GM23338 (cell line): ENCODE measurements around the gene RHBDF2. TPM values are rescaled to one million over a fixed set of nuclear protein-coding genes. Genes with fewer than 3 reads are reported as not detected.

Experiments
- CREB1 ChIP-seq: fragments of 250-450 bp; sonication (Bioruptor Pico); IDR thresholded peaks from 2 replicates; pipeline ENCODE4 v1.5.0; 2020; ENCODE audit warnings: low read depth, mild to moderate bottlenecking, moderate library complexity
- ETS1 ChIP-seq: IDR thresholded peaks from 2 replicates; pipeline ENCODE4 v1.6.1; 2016; ENCODE audit warnings: antibody characterized with exemption
- EZH2 ChIP-seq: fragments of 200-600 bp; sonication (generic); IDR thresholded peaks from one replicate; pipeline ENCODE4 v1.8.0; 2017; ENCODE audit warnings: antibody characterized with exemption, mild to moderate bottlenecking, low read depth; ENCODE audit not compliant: unreplicated experiment
- EZH2phosphoT487 ChIP-seq: fragments of 200-600 bp; sonication (generic); IDR thresholded peaks from one replicate; pipeline ENCODE4 v1.8.1; 2018; ENCODE audit warnings: antibody characterized with exemption; ENCODE audit not compliant: unreplicated experiment
- JUNB ChIP-seq: IDR thresholded peaks from one replicate; pipeline ENCODE4 v1.6.1; 2016; ENCODE audit warnings: antibody characterized with exemption; ENCODE audit not compliant: unreplicated experiment
- NANOG ChIP-seq: IDR thresholded peaks from 2 replicates; pipeline ENCODE4 v1.6.1; 2016; ENCODE audit warnings: antibody characterized with exemption, borderline replicate concordance
- POLR2AphosphoS5 ChIP-seq: IDR thresholded peaks from 2 replicates; pipeline ENCODE4 v1.6.1; 2016; ENCODE audit warnings: antibody characterized with exemption, low read depth
- REST ChIP-seq: IDR thresholded peaks from one replicate; pipeline ENCODE4 v1.6.1; 2018; ENCODE audit warnings: antibody characterized with exemption; ENCODE audit not compliant: unreplicated experiment
- STAT1 ChIP-seq: IDR thresholded peaks from one replicate; pipeline ENCODE4 v1.6.1; 2016; ENCODE audit warnings: antibody characterized with exemption; ENCODE audit not compliant: unreplicated experiment
- ZNF114 ChIP-seq: fragments of 250-450 bp; sonication (Bioruptor Pico); IDR thresholded peaks from 2 replicates; pipeline ENCODE4 v1.5.0; 2020; ENCODE audit warnings: mild to moderate bottlenecking, moderate library complexity
- ZNF462 ChIP-seq: fragments of 250-450 bp; sonication (Bioruptor Pico); IDR thresholded peaks from 2 replicates; pipeline ENCODE4 v1.5.0; 2020; ENCODE audit warnings: mild to moderate bottlenecking, moderate library complexity
- polyA plus RNA-seq: library from polyadenylated mRNA; unstranded; fragments of >200 nt; fragmentation: Nextera tagmentation; extraction: Ambion mirVana; gene quantifications from 2 replicates; pipeline ENCODE4 v1.2.1, GENCODE V29; 2016
- total RNA-seq: library from RNA; depleted of rRNA; stranded (reverse); fragments of >200 nt; shearing (Covaris generic); gene quantifications from 2 replicates; pipeline ENCODE4 v1.2.3, GENCODE V29; 2014
- TF ChIP-seq, protein P1 (sequence below), 2 experiments: fragments of 200-600 bp in 1 of 2; sonication (generic) in 1 of 2; conservative IDR thresholded peaks; 2 replicates each; pipeline versions ENCODE4 v1.5.1 to v1.6.1; 2016 to 2017; ENCODE audit warnings: antibody characterized with exemption in 2 of 2, low read depth in 2 of 2, mild to moderate bottlenecking in 2 of 2, moderate library complexity in 1 of 2

The RHBDF2 gene
- total and polyA plus RNA-seq, 2 experiments from 2014 or later: 9.4 to 29.5 TPM

GRCh38 chr17:76487451-76488192 is 13.6 kb downstream of the RHBDF2 start (continued):
- TF ChIP-seq ZNF462 (CRISPR knock-in tag): no peak
- no peak for TF ChIP-seq ETS1
- TF ChIP-seq ZNF114: no peak
- no peak for TF ChIP-seq EZH2
- no peak for TF ChIP-seq JUNB
- TF ChIP-seq NANOG: no peak
- no peak for TF ChIP-seq STAT1
- TF ChIP-seq, protein P1, sequence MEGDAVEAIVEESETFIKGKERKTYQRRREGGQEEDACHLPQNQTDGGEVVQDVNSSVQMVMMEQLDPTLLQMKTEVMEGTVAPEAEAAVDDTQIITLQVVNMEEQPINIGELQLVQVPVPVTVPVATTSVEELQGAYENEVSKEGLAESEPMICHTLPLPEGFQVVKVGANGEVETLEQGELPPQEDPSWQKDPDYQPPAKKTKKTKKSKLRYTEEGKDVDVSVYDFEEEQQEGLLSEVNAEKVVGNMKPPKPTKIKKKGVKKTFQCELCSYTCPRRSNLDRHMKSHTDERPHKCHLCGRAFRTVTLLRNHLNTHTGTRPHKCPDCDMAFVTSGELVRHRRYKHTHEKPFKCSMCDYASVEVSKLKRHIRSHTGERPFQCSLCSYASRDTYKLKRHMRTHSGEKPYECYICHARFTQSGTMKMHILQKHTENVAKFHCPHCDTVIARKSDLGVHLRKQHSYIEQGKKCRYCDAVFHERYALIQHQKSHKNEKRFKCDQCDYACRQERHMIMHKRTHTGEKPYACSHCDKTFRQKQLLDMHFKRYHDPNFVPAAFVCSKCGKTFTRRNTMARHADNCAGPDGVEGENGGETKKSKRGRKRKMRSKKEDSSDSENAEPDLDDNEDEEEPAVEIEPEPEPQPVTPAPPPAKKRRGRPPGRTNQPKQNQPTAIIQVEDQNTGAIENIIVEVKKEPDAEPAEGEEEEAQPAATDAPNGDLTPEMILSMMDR (conservative IDR thresholded peaks at IDR 0.05; ENCODE audit: low read depth in 2 of 2): no peak
- TF ChIP-seq CREB1 (CRISPR knock-in tag): no peak
- TF ChIP-seq EZH2phosphoT487: no peak
- TF ChIP-seq REST: no peak
- no peak for TF ChIP-seq POLR2AphosphoS5
